Neuronal stem cell (in vitro differentiated cells): Measurements from ENCODE around the gene CILP2.
A peak's percentile ranks its signal among the peaks of the same experiment; 100 is the strongest.

Experiments used
- DNase-seq: peaks from one replicate; pipeline ENCODE4 v3.0.0-alpha.2; 2013; ENCODE audit warnings: low spot score
- H2AFZ ChIP-seq: one replicate; pipeline ENCODE4 v1.6.1; 2013; ENCODE audit warnings: mild to moderate bottlenecking, low read length, inconsistent platforms
- H2AK5ac ChIP-seq: 2 replicates; pipeline ENCODE4 v1.6.1; 2013; ENCODE audit warnings: low read depth, mild to moderate bottlenecking, inconsistent platforms, low read length, moderate library complexity, mixed read lengths
- H2BK120ac ChIP-seq: 2 replicates; pipeline ENCODE4 v1.6.1; 2013; ENCODE audit warnings: low read depth, mild to moderate bottlenecking, inconsistent platforms, low read length, moderate library complexity, mixed read lengths
- H2BK12ac ChIP-seq: one replicate; pipeline ENCODE4 v1.6.1; 2013; ENCODE audit warnings: low read length, inconsistent platforms
- H2BK15ac ChIP-seq: 2 replicates; pipeline ENCODE4 v1.6.1; 2013; ENCODE audit warnings: mild to moderate bottlenecking, low read length, inconsistent platforms, mixed read lengths
- H2BK5ac ChIP-seq: one replicate; pipeline ENCODE4 v1.6.1; 2013; ENCODE audit warnings: inconsistent platforms, mild to moderate bottlenecking, low read length, moderate library complexity
- H3K14ac ChIP-seq: one replicate; pipeline ENCODE4 v1.6.1; 2013; ENCODE audit warnings: low read length, inconsistent platforms
- H3K18ac ChIP-seq: 2 replicates; pipeline ENCODE4 v1.6.1; 2013; ENCODE audit warnings: low read length, inconsistent platforms
- H3K23ac ChIP-seq: 2 replicates; pipeline ENCODE4 v1.6.1; 2013; ENCODE audit warnings: low read depth, mild to moderate bottlenecking, mixed read lengths, low read length, inconsistent platforms; ENCODE audit not compliant: poor library complexity
- H3K27ac ChIP-seq: replicated peaks from 3 replicates; pipeline ENCODE4 v1.5.1; 2013; ENCODE audit warnings: low read length, inconsistent platforms
- H3K27me3 ChIP-seq, 3 experiments: 2 replicates each; pipeline ENCODE4 v1.6.1; 2013; ENCODE audit warnings: low read length in 3 of 3, mild to moderate bottlenecking in 2 of 3, inconsistent platforms in 1 of 3, low read depth in 1 of 3, mixed read lengths in 1 of 3, moderate library complexity in 1 of 3; ENCODE audit not compliant: control insufficient read depth in 3 of 3, insufficient read depth in 3 of 3
- H3K36me3 ChIP-seq, 2 donors: replicated peaks in 1 of 2; 2 replicates each; pipeline ENCODE4 v1.6.1; 2013; ENCODE audit warnings: low read length in 2 of 2; ENCODE audit not compliant: control insufficient read depth in 2 of 2, insufficient read depth in 2 of 2
- H3K4ac ChIP-seq: 2 replicates; pipeline ENCODE4 v1.6.1; 2013; ENCODE audit warnings: inconsistent platforms, mild to moderate bottlenecking, low read length, moderate library complexity
- H3K4me1 ChIP-seq, 2 donors: 1 replicate in 1 of 2; 2 replicates in 1 of 2; pipeline ENCODE4 v1.6.1; 2013; ENCODE audit warnings: low read length in 2 of 2, low read depth in 1 of 2; ENCODE audit not compliant: control insufficient read depth in 2 of 2, insufficient read depth in 1 of 2
- H3K4me2 ChIP-seq: one replicate; pipeline ENCODE4 v1.6.1; 2013; ENCODE audit warnings: mild to moderate bottlenecking, low read length, inconsistent platforms; ENCODE audit not compliant: insufficient read depth, poor library complexity, severe bottlenecking
- H3K4me3 ChIP-seq, 2 donors: 2 replicates each; pipeline ENCODE4 v1.5.1; 2013; ENCODE audit warnings: low read length in 2 of 2, mild to moderate bottlenecking in 2 of 2, inconsistent platforms in 1 of 2, moderate library complexity in 1 of 2
- H3K79me1 ChIP-seq: one replicate; pipeline ENCODE4 v1.6.1; 2013; ENCODE audit warnings: low read depth, mild to moderate bottlenecking, inconsistent platforms, low read length, moderate library complexity
- H3K9ac ChIP-seq: one replicate; pipeline ENCODE4 v1.6.1; 2013; ENCODE audit warnings: mild to moderate bottlenecking, low read depth, low read length, inconsistent platforms; ENCODE audit not compliant: poor library complexity
- H3K9me3 ChIP-seq, 2 donors: replicated peaks in 1 of 2; 2 replicates each; pipeline versions ENCODE3 to v1.6.1; 2013; ENCODE audit warnings: low read length in 2 of 2, mild to moderate bottlenecking in 2 of 2, inconsistent platforms in 1 of 2, low read depth in 1 of 2, mixed read lengths in 1 of 2, moderate library complexity in 1 of 2; ENCODE audit not compliant: control insufficient read depth in 2 of 2, insufficient read depth in 1 of 2
- H4K8ac ChIP-seq: one replicate; pipeline ENCODE4 v1.6.1; 2013; ENCODE audit warnings: low read depth, mild to moderate bottlenecking, inconsistent platforms, low read length, moderate library complexity
- H4K91ac ChIP-seq: one replicate; pipeline ENCODE4 v1.6.1; 2013; ENCODE audit warnings: low read length, low read depth, mild to moderate bottlenecking, inconsistent platforms; ENCODE audit not compliant: poor library complexity
- WGBS, 2 donors: extraction: QIAGEN DNeasy Blood & Tissue Kit; methylation state at CpG; one replicate each; pipeline ENCODE4 v1.1.7; 2013; ENCODE audit warnings: missing lambda C conversion rate in 2 of 2, mixed read lengths in 1 of 2; ENCODE audit not compliant: insufficient read length in 2 of 2, insufficient replicate concordance in 1 of 2; ENCODE audit errors: extremely low coverage in 2 of 2; 5-methylcytosine and 5-hydroxymethylcytosine counted together

CILP2 gene

GRCh38 chr19:19566306-19566705, 28.2 kb downstream of the CILP2 start:
- H2BK120ac ChIP-seq: no peak overlapping the region
- no peak overlapping the region for H3K14ac ChIP-seq
- no peak overlapping the region for H3K18ac ChIP-seq
- no peak for DNase-seq
- no peak overlapping the region for H2AFZ ChIP-seq
- H3K4ac ChIP-seq: no peak overlapping the region
- H2BK5ac ChIP-seq: no peak overlapping the region
- H2BK12ac ChIP-seq: no peak overlapping the region
- H2BK15ac ChIP-seq: no peak overlapping the region
- H3K27me3 ChIP-seq: no peaks in the 10 kb centered on the region
- no peak overlapping the region for H2AK5ac ChIP-seq
- no peak overlapping the region for H3K4me3 ChIP-seq
- WGBS, 2 donors: no CpG with 5 or more reads among the region's 7 CpGs
- no peak overlapping the region for H3K23ac ChIP-seq
- H3K79me1 ChIP-seq: no peaks in the 10 kb centered on the region
- no peak overlapping the region for H4K91ac ChIP-seq
- H3K9ac ChIP-seq: no peak overlapping the region
- H3K27ac ChIP-seq: no peak overlapping the region
- no peak overlapping the region for H3K4me2 ChIP-seq
- H3K36me3 ChIP-seq: peaks cover 10 to 40% of the 10 kb centered on the region in 2 donors
- H3K4me1 ChIP-seq: no peaks in the 10 kb centered on the region
- peaks cover 2 to 3% of the 10 kb centered on the region in 2 donors for H3K9me3 ChIP-seq
- H4K8ac ChIP-seq: no peak overlapping the region

- WGBS, 2 donors: no CpG with 5 or more reads among the region's 3 CpGs
- no peak overlapping the region for H2AFZ ChIP-seq
Measured at GRCh38 chr19:19567391-19567790, 29.3 kb downstream of the CILP2 start.

GRCh38 chr19:19568802-19569756, 31.0 kb downstream of the CILP2 start:
- Histone ChIP-seq H3K4ac (no peak overlapping the region), H3K18ac (no peak overlapping the region), H3K27ac (no peak overlapping the region), H3K4me2 (no peak overlapping the region), H2AFZ (no peak overlapping the region), H3K9me3 (peaks cover 2 to 3% of the 10 kb centered on the region in 2 donors), H3K4me1 (no peaks in the 10 kb centered on the region), H2BK5ac (no peak overlapping the region), H2BK12ac (no peak overlapping the region), H2BK15ac (no peak overlapping the region), H4K8ac (no peak overlapping the region), H3K14ac (no peak overlapping the region), H4K91ac (no peak overlapping the region), H3K27me3 (no peaks in the 10 kb centered on the region), H3K9ac (no peak overlapping the region), H3K79me1 (no peaks in the 10 kb centered on the region), H3K4me3 (no peak overlapping the region), H2BK120ac (no peak overlapping the region), H3K36me3 (peaks cover 10 to 40% of the 10 kb centered on the region in 2 donors), H3K23ac (no peak overlapping the region), H2AK5ac (no peak overlapping the region)
- no peak for DNase-seq
- WGBS, 2 donors: no CpG with 5 or more reads among the region's 25 CpGs

More at GRCh38 chr19:19567391-19567790, 29.3 kb downstream of the CILP2 start:
- no peak overlapping the region for H4K8ac ChIP-seq
- H2BK15ac ChIP-seq: no peak overlapping the region
- H2BK12ac ChIP-seq: no peak overlapping the region
- no peak overlapping the region for H3K4me2 ChIP-seq
- no peak overlapping the region for H3K18ac ChIP-seq
- no peak overlapping the region for H2BK5ac ChIP-seq
- H3K23ac ChIP-seq: no peak overlapping the region
- H3K9ac ChIP-seq: no peak overlapping the region
- no peak overlapping the region for H3K14ac ChIP-seq
- H3K4ac ChIP-seq: no peak overlapping the region
- no peak overlapping the region for H4K91ac ChIP-seq
- no peaks in the 10 kb centered on the region for H3K79me1 ChIP-seq
- no peak for DNase-seq
- H3K27ac ChIP-seq: no peak overlapping the region
- peaks cover 2 to 3% of the 10 kb centered on the region in 2 donors for H3K9me3 ChIP-seq
- H3K4me3 ChIP-seq: peak overlapping the region in 1 of 2 donors; percentile 29
- no peak overlapping the region for H2AK5ac ChIP-seq
- H3K36me3 ChIP-seq: peaks cover 10 to 40% of the 10 kb centered on the region in 2 donors
- no peaks in the 10 kb centered on the region for H3K27me3 ChIP-seq
- no peak overlapping the region for H2BK120ac ChIP-seq
- H3K4me1 ChIP-seq: no peaks in the 10 kb centered on the region

- Histone ChIP-seq H2BK120ac (no peak overlapping the region), H2BK15ac (no peak overlapping the region), H3K9ac (no peak overlapping the region), H3K36me3 (peaks cover 7 to 31% of the 10 kb centered on the region in 2 donors), H2AFZ (no peak overlapping the region), H3K27me3 (no peaks in the 10 kb centered on the region), H4K91ac (no peak overlapping the region), H3K4me1 (peaks cover 0 to 5% of the 10 kb centered on the region in 2 donors), H3K9me3 (peaks cover 2 to 3% of the 10 kb centered on the region in 2 donors), H2AK5ac (peak overlapping the region; percentile 35), H3K23ac (no peak overlapping the region), H3K4ac (no peak overlapping the region), H4K8ac (no peak overlapping the region), H3K4me2 (no peak overlapping the region), H2BK12ac (no peak overlapping the region), H3K18ac (no peak overlapping the region), H3K14ac (no peak overlapping the region), H3K79me1 (no peaks in the 10 kb centered on the region), H2BK5ac (no peak overlapping the region), H3K27ac (no peak overlapping the region), H3K4me3 (no peak overlapping the region)
- no CpG with 5 or more reads among the region's 10 CpGs for WGBS, 2 donors
- no peak for DNase-seq
Measured at GRCh38 chr19:19570571-19570970, 32.5 kb downstream of the CILP2 start.
